Gastrocnemius medialis (tissue), 4 donors: ENCODE measurements around the gene TPTE.

ENCODE experiments used
- CTCF ChIP-seq, 5 experiments: fragments of 450-650 bp in 3 of 5; fragments of 200-600 bp in 2 of 5; sonication (generic) in 2 of 5; IDR thresholded peaks in 4 of 5; conservative IDR thresholded peaks in 1 of 5; 1 replicate in 4 of 5; 2 replicates in 1 of 5; pipeline ENCODE4 v1.5.1; 2016 to 2019; ENCODE audit warnings: antibody characterized with exemption in 5 of 5, mild to moderate bottlenecking in 3 of 5, moderate library complexity in 3 of 5
- POLR2A ChIP-seq, 2 donors: fragments of 450-650 bp; IDR thresholded peaks; one replicate each; pipeline ENCODE4 v1.6.1; 2017; ENCODE audit warnings: antibody characterized with exemption in 2 of 2, mild to moderate bottlenecking in 2 of 2, moderate library complexity in 2 of 2

DNA sequence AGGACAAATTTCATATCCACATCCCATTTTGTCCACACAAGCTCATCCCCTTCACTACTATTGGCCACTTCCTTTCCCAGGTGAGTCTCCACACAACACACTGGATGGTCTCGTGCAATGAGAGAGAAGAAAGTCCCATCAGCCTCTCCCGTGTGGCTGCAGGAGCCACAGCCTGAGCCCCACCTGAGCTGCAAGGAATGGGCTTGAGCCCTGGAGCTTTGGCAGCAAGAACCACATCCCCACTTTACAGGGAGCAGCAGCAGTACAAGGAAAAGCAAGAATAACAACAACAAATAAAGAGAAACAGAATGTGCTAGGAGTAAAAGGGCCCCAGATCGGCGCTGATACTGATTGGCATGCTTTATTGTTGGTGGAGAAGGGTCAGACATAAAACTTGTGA lies 117.7 kb downstream of the TPTE start:
- TF ChIP-seq CTCF (IDR thresholded peaks at IDR 0.05 in 4 of 5, conservative IDR thresholded peaks at IDR 0.05 in 1 of 5) (no peak), POLR2A (IDR thresholded peaks at IDR 0.05) (no peak)
